Common myeloid progenitor, CD34-positive (primary cell): Measurements from ENCODE around the gene IDE.

ENCODE experiments used
- CTCF ChIA-PET: fragments of 350-600 bp; sonication (Branson Sonifier 250); formaldehyde crosslinking; loops from one replicate; lab custom pipeline; 2021; ENCODE audit warnings: antibody characterized with exemption; lab: Charles Lee
- POLR2A ChIA-PET: fragments of 350-600 bp; sonication (Branson Sonifier 250); formaldehyde crosslinking; loops from one replicate; lab custom pipeline; 2021; ENCODE audit warnings: antibody characterized with exemption; lab: Charles Lee
- DNase-seq, 3 donors: peaks; one replicate each; pipeline versions ENCODE4 v3.0.0 to v3.0.0-alpha.2; 2013
- H3K27ac ChIP-seq, 2 experiments: 1 replicate in 1 of 2; 2 replicates in 1 of 2; pipeline ENCODE4 v1.7.0; 2013; ENCODE audit warnings: inconsistent platforms in 2 of 2, low read length in 2 of 2, mild to moderate bottlenecking in 2 of 2, low read depth in 1 of 2, moderate library complexity in 1 of 2; ENCODE audit not compliant: severe bottlenecking in 2 of 2, insufficient read depth in 1 of 2, poor library complexity in 1 of 2
- H3K27me3 ChIP-seq, 5 experiments: replicated peaks in 2 of 5; 1 replicate in 3 of 5; 2 replicates in 2 of 5; pipeline versions ENCODE4 v1.6.1 to v1.7.0; 2013; ENCODE audit warnings: low read length in 4 of 5, mild to moderate bottlenecking in 2 of 5, moderate library complexity in 2 of 5, inconsistent platforms in 1 of 5; ENCODE audit not compliant: insufficient read depth in 5 of 5, control insufficient read depth in 4 of 5
- H3K36me3 ChIP-seq, 4 experiments: 1 replicate in 2 of 4; 2 replicates in 2 of 4; pipeline versions ENCODE4 v1.6.1 to v1.7.0; 2013; ENCODE audit warnings: low read length in 3 of 4, control low read depth in 1 of 4, mild to moderate bottlenecking in 1 of 4; ENCODE audit not compliant: control insufficient read depth in 4 of 4, insufficient read depth in 4 of 4
- H3K4me1 ChIP-seq, 4 experiments: 1 replicate in 3 of 4; 2 replicates in 1 of 4; pipeline versions ENCODE4 v1.6.1 to v1.7.1; 2013; ENCODE audit warnings: low read length in 3 of 4, mild to moderate bottlenecking in 3 of 4, control low read depth in 1 of 4, inconsistent platforms in 1 of 4, moderate library complexity in 1 of 4; ENCODE audit not compliant: control insufficient read depth in 4 of 4, insufficient read depth in 4 of 4; ENCODE audit errors: control extremely low read depth in 1 of 4
- H3K4me3 ChIP-seq, 7 experiments: 1 replicate in 4 of 7; 2 replicates in 3 of 7; pipeline versions ENCODE4 v1.5.1 to v1.7.0; 2013; ENCODE audit warnings: mild to moderate bottlenecking in 7 of 7, low read length in 6 of 7, moderate library complexity in 6 of 7, inconsistent platforms in 2 of 7, low read depth in 2 of 7, control low read depth in 1 of 7; ENCODE audit not compliant: insufficient read depth in 4 of 7, control insufficient read depth in 1 of 7; ENCODE audit errors: extremely low read depth in 1 of 7
- H3K9me3 ChIP-seq, 5 experiments: 1 replicate in 4 of 5; 2 replicates in 1 of 5; pipeline versions ENCODE4 v1.6.1 to v1.7.1; 2013; ENCODE audit warnings: low read length in 4 of 5, mild to moderate bottlenecking in 2 of 5, inconsistent platforms in 1 of 5, low read depth in 1 of 5, moderate library complexity in 1 of 5; ENCODE audit not compliant: control insufficient read depth in 4 of 5, insufficient read depth in 2 of 5; ENCODE audit errors: control extremely low read depth in 1 of 5
- WGBS: methylation state at CpG from one replicate; pipeline ENCODE4 v1.1.5; 2013; ENCODE audit not compliant: insufficient coverage; 5-methylcytosine and 5-hydroxymethylcytosine counted together

The IDE gene

DNA sequence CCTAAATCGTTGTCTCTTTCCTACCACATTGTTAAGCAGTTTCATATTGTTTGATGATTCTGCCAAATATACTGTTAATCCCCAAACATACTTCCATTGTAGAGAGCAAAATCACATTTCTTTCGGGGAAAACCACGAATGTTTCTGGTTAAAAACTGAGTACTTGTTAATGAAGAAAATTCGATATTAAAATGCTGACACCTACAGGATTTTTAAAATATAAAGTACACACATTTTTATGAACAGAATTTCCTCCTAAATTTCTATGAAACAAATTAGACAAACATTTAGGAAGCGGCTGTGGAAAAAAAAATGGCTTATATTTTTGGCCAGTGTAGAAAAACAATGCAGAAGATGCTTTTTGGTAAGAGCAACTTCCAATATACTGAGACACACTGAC, 68.8 kb downstream of the IDE start:
- Histone ChIP-seq H3K27me3 (no peaks in the 10 kb centered on the region), H3K36me3 (peaks cover 9 to 34% (median 24%) of the 10 kb centered on the region in 4 experiments), H3K4me3 (no peak overlapping the region), H3K4me1 (no peaks in the 10 kb centered on the region), H3K27ac (no peak overlapping the region), H3K9me3 (no peaks in the 10 kb centered on the region)
- DNase-seq, result no peak
- ChIA-PET POLR2A (no interaction called here), CTCF (no interaction called here)
- no CpG with 5 or more reads among the region's 5 CpGs for WGBS

DNA sequence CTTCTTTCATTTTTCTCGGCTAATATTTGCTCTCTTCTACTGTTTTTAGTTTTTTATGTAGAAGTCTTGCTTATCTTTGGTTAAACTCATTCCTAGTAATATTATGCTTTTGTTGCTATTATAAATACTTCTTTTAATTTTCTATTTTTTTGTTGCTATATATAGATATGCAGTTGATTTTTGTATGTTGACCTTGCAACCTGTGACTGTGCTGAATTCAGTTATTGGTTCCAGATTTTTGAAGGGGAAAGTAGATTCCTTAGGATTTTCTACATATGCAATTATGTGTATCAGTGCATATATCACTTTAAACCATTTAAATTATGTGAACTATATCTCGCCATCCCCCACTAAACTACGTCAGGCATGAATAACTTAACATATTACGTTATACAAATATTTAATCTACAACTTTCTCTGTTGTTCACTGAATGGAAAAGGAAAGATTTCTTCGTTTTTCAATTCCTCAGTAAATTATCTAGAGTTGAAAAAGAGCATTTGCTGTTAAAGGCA, 71.5 kb downstream of the IDE start:
- no peak overlapping the region for H3K4me3 ChIP-seq
- H3K36me3 ChIP-seq, result peaks cover 4 to 21% (median 12%) of the 10 kb centered on the region in 4 experiments
- no peaks in the 10 kb centered on the region for H3K9me3 ChIP-seq
- 95% methylated on average over 3 of the region's 5 CpGs for WGBS
- no peak for DNase-seq
- no peak overlapping the region for H3K27ac ChIP-seq
- POLR2A ChIA-PET, result no interaction called here
- CTCF ChIA-PET, result no interaction called here
- H3K27me3 ChIP-seq, result no peaks in the 10 kb centered on the region
- H3K4me1 ChIP-seq, result no peaks in the 10 kb centered on the region

- DNase-seq, result no peak
- H3K36me3 ChIP-seq, result peaks cover 9 to 42% (median 20%) of the 10 kb centered on the region in 4 experiments
- ChIA-PET POLR2A (no interaction called here), CTCF (interaction anchor here (0.7 kb wide), 1 partner anchor 59 kb away, joined by 3 read pairs; no protein-coding TSS in a partner anchor)
- no peak overlapping the region for H3K27ac ChIP-seq
- H3K4me3 ChIP-seq, result no peak overlapping the region
- H3K9me3 ChIP-seq, result no peaks in the 10 kb centered on the region
- no peaks in the 10 kb centered on the region for H3K4me1 ChIP-seq
- H3K27me3 ChIP-seq, result no peaks in the 10 kb centered on the region
- no CpG with 5 or more reads among the region's 1 CpG for WGBS
These were observed 80.5 kb downstream of the IDE start for GRCh38 chr10:92493362-92493761.

DNA sequence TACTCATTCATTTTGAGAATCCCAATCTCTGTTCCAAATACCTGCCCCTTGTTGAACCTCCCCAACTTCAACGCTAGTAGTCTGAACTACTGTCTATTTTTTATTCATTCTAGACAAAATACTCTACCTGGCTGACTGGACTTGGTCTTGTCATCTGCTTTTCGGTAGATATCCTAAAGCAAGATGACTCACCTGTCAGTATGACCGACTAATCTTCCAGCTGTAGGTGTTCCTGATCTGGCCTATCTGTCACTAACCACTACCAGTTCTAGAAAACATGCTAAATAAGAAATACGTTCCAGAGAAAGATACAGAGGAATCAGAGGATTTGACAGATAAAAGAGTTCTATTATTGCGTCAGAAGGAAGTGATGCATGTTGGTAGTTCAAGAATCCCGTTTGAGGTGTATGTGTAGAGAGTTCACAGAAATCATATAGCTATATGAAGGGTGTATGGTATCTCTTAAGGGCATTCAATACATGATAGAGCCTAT, 81.1 kb downstream of the IDE start:
- Histone ChIP-seq H3K4me3 (no peak overlapping the region), H3K36me3 (peaks cover 9 to 45% (median 21%) of the 10 kb centered on the region in 4 experiments), H3K9me3 (no peaks in the 10 kb centered on the region), H3K4me1 (peaks cover 0 to 4% (median 1%) of the 10 kb centered on the region in 4 experiments), H3K27ac (no peak overlapping the region), H3K27me3 (no peaks in the 10 kb centered on the region)
- ChIA-PET CTCF (no interaction called here), POLR2A (no interaction called here)
- WGBS, result 93% methylated on average over 4 of the region's 6 CpGs
- DNase-seq, result no peak

- 100% methylated on average over 1 of the region's 2 CpGs for WGBS
- H3K27me3 ChIP-seq, result no peaks in the 10 kb centered on the region
- H3K36me3 ChIP-seq, result peaks cover 9 to 37% (median 19%) of the 10 kb centered on the region in 4 experiments
- DNase-seq, result no peak
- H3K9me3 ChIP-seq, result no peaks in the 10 kb centered on the region
- POLR2A ChIA-PET, result no interaction called here
- H3K27ac ChIP-seq, result no peak overlapping the region
- H3K4me1 ChIP-seq, result peaks cover 6 to 26% (median 17%) of the 10 kb centered on the region in 4 experiments
- CTCF ChIA-PET, result no interaction called here
- H3K4me3 ChIP-seq, result no peak overlapping the region
These were observed 83.5 kb downstream of the IDE start for GRCh38 chr10:92490387-92490786.

DNA sequence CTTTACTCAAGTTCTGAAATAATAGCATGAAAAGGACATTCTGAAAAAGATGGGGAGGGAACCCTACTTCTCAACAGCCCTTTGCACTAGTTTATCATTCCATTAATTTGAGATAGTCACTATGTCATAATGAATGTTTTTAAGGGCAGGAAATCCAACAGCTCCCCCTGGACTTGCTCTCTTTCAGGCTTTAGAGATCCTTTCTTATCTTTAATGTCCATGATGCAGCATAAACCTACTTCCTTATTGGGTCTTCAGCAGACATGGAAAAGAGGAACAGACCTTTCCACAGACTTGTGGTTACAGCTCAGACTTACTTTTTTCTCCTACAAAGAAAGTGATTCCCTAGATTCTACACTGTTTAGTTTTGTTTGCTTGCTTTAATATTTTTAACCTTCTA, 87.3 kb downstream of the IDE start:
- ChIA-PET CTCF (no interaction called here), POLR2A (no interaction called here)
- Histone ChIP-seq H3K4me3 (peak overlapping the region in 1 of 7 experiments; percentile 8), H3K4me1 (peaks cover 6 to 26% (median 17%) of the 10 kb centered on the region in 4 experiments), H3K36me3 (peaks cover 11 to 40% (median 20%) of the 10 kb centered on the region in 4 experiments), H3K9me3 (no peaks in the 10 kb centered on the region), H3K27me3 (no peaks in the 10 kb centered on the region), H3K27ac (no peak overlapping the region)
- peak; percentile 85 to 94 (median 88) for DNase-seq

- Histone ChIP-seq H3K27ac (no peak overlapping the region), H3K4me1 (peaks cover 6 to 26% (median 17%) of the 10 kb centered on the region in 4 experiments), H3K27me3 (no peaks in the 10 kb centered on the region), H3K4me3 (no peak overlapping the region), H3K36me3 (peaks cover 4 to 32% (median 20%) of the 10 kb centered on the region in 4 experiments), H3K9me3 (no peaks in the 10 kb centered on the region)
- POLR2A ChIA-PET, result no interaction called here
- DNase-seq, result no peak
- 100% methylated on average over 2 of the region's 4 CpGs for WGBS
- CTCF ChIA-PET, result interaction anchor here (0.8 kb wide), 1 partner anchor 12 kb away, joined by 3 read pairs; no protein-coding TSS in a partner anchor
These were observed 90.4 kb downstream of the IDE start for GRCh38 chr10:92483539-92483938.
